A549 (cell line): Measurements from ENCODE around the gene RAPGEF4.

Experiments used
- CTCF ChIP-seq: fragments of >200 bp; sonication (Bioruptor Twin); formaldehyde crosslinking; IDR thresholded peaks from 3 replicates; pipeline ENCODE4 v1.5.1; 2016
- FOXS1 ChIP-seq: fragments of 250-450 bp; sonication (Bioruptor Pico); IDR thresholded peaks from 2 replicates; pipeline ENCODE4 v1.5.0; 2020; ENCODE audit warnings: mild to moderate bottlenecking, moderate library complexity
- USF2 ChIP-seq: fragments of 450-650 bp; IDR thresholded peaks from 2 replicates; pipeline ENCODE4 v1.6.1; 2014; ENCODE audit warnings: antibody characterized with exemption

- TF ChIP-seq CTCF (no peak), USF2 (no peak), FOXS1 (CRISPR knock-in tag) (no peak)
These were observed 148.7 kb downstream of the RAPGEF4 start for GRCh38 chr2:172884336-172884735.
